Measurements from ENCODE around the gene MB21D2. TPM values are rescaled to one million over a fixed set of nuclear protein-coding genes. Genes with fewer than 3 reads are reported as not detected.

Gene MB21D2
- total and polyA plus RNA-seq, 9 donors, result 4.5 to 13.9 (median 6.0) TPM

DNA sequence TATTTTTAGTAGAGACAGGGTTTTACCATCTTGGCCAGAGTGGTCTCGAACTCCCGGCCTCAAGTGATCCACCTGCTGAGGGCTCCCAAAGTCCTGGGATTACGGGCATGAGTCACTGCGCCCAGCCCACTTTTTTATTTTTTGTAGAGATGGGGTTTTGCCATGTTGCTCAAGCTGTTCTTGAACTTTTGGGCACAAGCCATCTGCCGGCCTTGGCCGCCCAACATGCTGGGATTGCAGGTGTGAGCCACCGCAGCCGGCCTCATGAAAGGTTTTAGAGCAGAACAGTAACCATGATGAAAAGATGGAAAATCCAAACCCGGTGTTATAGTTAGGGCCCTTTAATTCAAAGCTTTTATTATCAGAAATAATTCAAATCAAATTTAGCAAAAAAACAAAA is 15.6 kb upstream of the MB21D2 start:
- no peak overlapping the region for H3K27ac ChIP-seq
- H3K4me3 ChIP-seq, result no peak overlapping the region
- H3K36me3 ChIP-seq, result no peaks in the 10 kb centered on the region
- no peaks in the 10 kb centered on the region for H3K27me3 ChIP-seq
- intact Hi-C loops (cut with DNase I), result no loop called here
- H3K9me3 ChIP-seq, result no peaks in the 10 kb centered on the region
- no peak for DNase-seq
- WGBS, 3 donors, result 83 to 92% (median 91%) methylated on average over 9 of the region's 9 CpGs
- TF ChIP-seq EP300 (IDR thresholded peaks at IDR 0.05), result no peak
- TF ChIP-seq POLR2A (IDR thresholded peaks at IDR 0.05), result no peak
- no peak for TF ChIP-seq CTCF (IDR thresholded peaks at IDR 0.05)
- H3K4me1 ChIP-seq (ENCODE audit: insufficient read depth), result no peaks in the 10 kb centered on the region

DNA sequence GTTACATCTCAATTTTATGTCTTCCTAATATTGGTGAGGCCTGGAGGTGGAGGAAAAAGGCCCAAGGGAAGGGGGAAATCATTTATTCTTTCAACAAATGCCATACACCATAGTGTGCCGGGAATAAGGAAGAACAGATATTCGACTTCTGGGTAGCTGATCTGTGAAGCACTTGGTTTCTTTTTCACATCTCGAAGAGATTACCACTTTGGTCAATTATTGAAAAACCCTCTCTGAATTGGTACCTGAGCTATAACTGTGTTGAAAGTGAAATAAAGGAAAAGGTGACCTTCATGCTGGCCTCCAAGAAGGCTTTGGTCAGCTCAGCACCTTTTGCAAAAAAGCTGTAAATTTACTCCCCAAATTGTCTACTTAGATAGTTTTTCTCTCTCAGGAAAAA is 14.2 kb upstream of the MB21D2 start:
- no peaks in the 10 kb centered on the region for H3K4me1 ChIP-seq (ENCODE audit: insufficient read depth)
- H3K27ac ChIP-seq, result no peak overlapping the region
- no peak overlapping the region for H3K4me3 ChIP-seq
- TF ChIP-seq EP300 (IDR thresholded peaks at IDR 0.05) (no peak), CTCF (IDR thresholded peaks at IDR 0.05) (no peak), POLR2A (IDR thresholded peaks at IDR 0.05) (no peak)
- H3K27me3 ChIP-seq, result no peaks in the 10 kb centered on the region
- DNase-seq, result no peak
- WGBS, 3 donors, result 92 to 95% (median 95%) methylated on average over 3 of the region's 3 CpGs
- no peaks in the 10 kb centered on the region for H3K36me3 ChIP-seq
- intact Hi-C loops (cut with DNase I), result no loop called here
- no peaks in the 10 kb centered on the region for H3K9me3 ChIP-seq

DNA sequence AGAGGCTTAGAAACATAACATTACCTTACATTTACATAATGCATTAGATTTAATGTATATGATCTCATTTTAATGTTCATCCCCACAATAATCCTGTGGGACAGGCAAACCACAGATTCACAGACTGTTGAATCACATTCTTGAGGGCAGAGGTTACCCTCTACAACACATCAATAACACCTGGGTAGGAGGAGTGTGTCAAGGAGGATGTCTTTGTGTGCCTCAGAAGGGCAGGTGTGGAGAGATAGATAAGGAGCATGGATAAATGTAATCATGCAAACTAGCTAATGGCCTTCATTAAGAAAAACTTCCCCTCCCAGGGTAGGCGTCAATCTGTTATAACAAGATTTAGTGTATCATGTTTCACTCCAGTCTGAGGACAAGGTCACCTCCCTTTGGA is 12.9 kb upstream of the MB21D2 start:
- no peaks in the 10 kb centered on the region for H3K36me3 ChIP-seq
- no peaks in the 10 kb centered on the region for H3K4me1 ChIP-seq (ENCODE audit: insufficient read depth)
- 79 to 100% (median 84%) methylated on average over 1 of the region's 1 CpG for WGBS, 3 donors
- no peak for TF ChIP-seq CTCF (IDR thresholded peaks at IDR 0.05)
- TF ChIP-seq EP300 (IDR thresholded peaks at IDR 0.05), result no peak
- TF ChIP-seq POLR2A (IDR thresholded peaks at IDR 0.05), result no peak
- no peak overlapping the region for H3K27ac ChIP-seq
- intact Hi-C loops (cut with DNase I), result no loop called here
- no peaks in the 10 kb centered on the region for H3K27me3 ChIP-seq
- H3K4me3 ChIP-seq, result no peak overlapping the region
- H3K9me3 ChIP-seq, result no peaks in the 10 kb centered on the region
- no peak for DNase-seq

- Histone ChIP-seq H3K27me3 (no peaks in the 10 kb centered on the region), H3K4me1 (ENCODE audit: insufficient read depth) (no peaks in the 10 kb centered on the region), H3K4me3 (no peak overlapping the region), H3K36me3 (no peaks in the 10 kb centered on the region), H3K27ac (no peak overlapping the region), H3K9me3 (no peaks in the 10 kb centered on the region)
- DNase-seq, result no peak
- no peak for TF ChIP-seq CTCF (IDR thresholded peaks at IDR 0.05)
- TF ChIP-seq POLR2A (IDR thresholded peaks at IDR 0.05), result no peak
- TF ChIP-seq EP300 (IDR thresholded peaks at IDR 0.05), result no peak
- WGBS, 3 donors, result 71 to 75% (median 74%) methylated on average over 9 of the region's 9 CpGs
- intact Hi-C loops (cut with DNase I), result no loop called here
Observed at GRCh38 chr3:192929755-192930547, 12.3 kb upstream of the MB21D2 start.
